Nephron (organoid): ENCODE data around the gene HNRNPR.
A peak's percentile ranks its signal among the peaks of the same experiment; 100 is the strongest.

Experiments
- H3K27ac Mint-ChIP-seq, 3 experiments: 2 replicates each; pipeline ENCODE4 v1.8.0; 2020; ENCODE audit warnings: mixed read lengths in 3 of 3, mild to moderate bottlenecking in 2 of 3, moderate library complexity in 1 of 3
- H3K27me3 Mint-ChIP-seq: 2 replicates; pipeline ENCODE4 v1.8.0; 2021; ENCODE audit warnings: low read depth, mild to moderate bottlenecking, moderate library complexity, mixed read lengths
- H3K36me3 Mint-ChIP-seq: 2 replicates; pipeline ENCODE4 v1.8.0; 2020; ENCODE audit warnings: low read depth, mixed read lengths
- H3K4me1 Mint-ChIP-seq: 2 replicates; pipeline ENCODE4 v1.8.0; 2020; ENCODE audit warnings: mixed read lengths
- H3K4me3 Mint-ChIP-seq, 3 experiments: 2 replicates each; pipeline ENCODE4 v1.8.0; 2020; ENCODE audit warnings: mild to moderate bottlenecking in 3 of 3, mixed read lengths in 3 of 3, moderate library complexity in 2 of 3
- H3K9me3 Mint-ChIP-seq: 2 replicates; pipeline ENCODE4 v1.8.0; 2020; ENCODE audit warnings: mixed read lengths
- TF ChIP-seq, protein P1 (sequence below), 3 experiments: fragments of 200-600 bp; sonication (generic); IDR thresholded peaks; one replicate each; pipeline ENCODE4 v1.5.0; 2021; ENCODE audit warnings: antibody characterized with exemption in 3 of 3; ENCODE audit not compliant: unreplicated experiment in 3 of 3

HNRNPR gene

GRCh38 chr1:23344111-23344986 is at the start of gene HNRNPR:
TSS of gene HNRNPR (minus strand) at chr1:23344284. CDS start at chr1:23341008, 3,276 bp downstream.
- no peaks in the 10 kb centered on the region for H3K27me3 Mint-ChIP-seq
- H3K9me3 Mint-ChIP-seq: no peaks in the 10 kb centered on the region
- H3K4me3 Mint-ChIP-seq: peak within 1 kb of the TSS; percentile 84 to 94 (median 94)
- TF ChIP-seq, protein P1, sequence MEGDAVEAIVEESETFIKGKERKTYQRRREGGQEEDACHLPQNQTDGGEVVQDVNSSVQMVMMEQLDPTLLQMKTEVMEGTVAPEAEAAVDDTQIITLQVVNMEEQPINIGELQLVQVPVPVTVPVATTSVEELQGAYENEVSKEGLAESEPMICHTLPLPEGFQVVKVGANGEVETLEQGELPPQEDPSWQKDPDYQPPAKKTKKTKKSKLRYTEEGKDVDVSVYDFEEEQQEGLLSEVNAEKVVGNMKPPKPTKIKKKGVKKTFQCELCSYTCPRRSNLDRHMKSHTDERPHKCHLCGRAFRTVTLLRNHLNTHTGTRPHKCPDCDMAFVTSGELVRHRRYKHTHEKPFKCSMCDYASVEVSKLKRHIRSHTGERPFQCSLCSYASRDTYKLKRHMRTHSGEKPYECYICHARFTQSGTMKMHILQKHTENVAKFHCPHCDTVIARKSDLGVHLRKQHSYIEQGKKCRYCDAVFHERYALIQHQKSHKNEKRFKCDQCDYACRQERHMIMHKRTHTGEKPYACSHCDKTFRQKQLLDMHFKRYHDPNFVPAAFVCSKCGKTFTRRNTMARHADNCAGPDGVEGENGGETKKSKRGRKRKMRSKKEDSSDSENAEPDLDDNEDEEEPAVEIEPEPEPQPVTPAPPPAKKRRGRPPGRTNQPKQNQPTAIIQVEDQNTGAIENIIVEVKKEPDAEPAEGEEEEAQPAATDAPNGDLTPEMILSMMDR (IDR thresholded peaks at IDR 0.05; ENCODE audit: unreplicated experiment in 3 of 3): no peak
- peaks cover 40% of the 10 kb centered on the region for H3K4me1 Mint-ChIP-seq
- H3K27ac Mint-ChIP-seq: peak within 1 kb of the TSS; percentile 99 to 100 (median 99)
- H3K36me3 Mint-ChIP-seq: peaks cover 7% of the 10 kb centered on the region

- TF ChIP-seq, protein P1 (IDR thresholded peaks at IDR 0.05; ENCODE audit: unreplicated experiment in 3 of 3): no peak
- Mint-ChIP-seq H3K36me3 (peaks cover 20% of the 10 kb centered on the region), H3K4me1 (peaks cover 37% of the 10 kb centered on the region), H3K4me3 (no peak overlapping the region), H3K27me3 (no peaks in the 10 kb centered on the region), H3K27ac (peak overlapping the region in 2 of 3 experiments; percentile 96 to 97), H3K9me3 (no peaks in the 10 kb centered on the region)
These were observed 49.6 kb upstream of the HNRNPR start for GRCh38 chr1:23393706-23394105.

DNA sequence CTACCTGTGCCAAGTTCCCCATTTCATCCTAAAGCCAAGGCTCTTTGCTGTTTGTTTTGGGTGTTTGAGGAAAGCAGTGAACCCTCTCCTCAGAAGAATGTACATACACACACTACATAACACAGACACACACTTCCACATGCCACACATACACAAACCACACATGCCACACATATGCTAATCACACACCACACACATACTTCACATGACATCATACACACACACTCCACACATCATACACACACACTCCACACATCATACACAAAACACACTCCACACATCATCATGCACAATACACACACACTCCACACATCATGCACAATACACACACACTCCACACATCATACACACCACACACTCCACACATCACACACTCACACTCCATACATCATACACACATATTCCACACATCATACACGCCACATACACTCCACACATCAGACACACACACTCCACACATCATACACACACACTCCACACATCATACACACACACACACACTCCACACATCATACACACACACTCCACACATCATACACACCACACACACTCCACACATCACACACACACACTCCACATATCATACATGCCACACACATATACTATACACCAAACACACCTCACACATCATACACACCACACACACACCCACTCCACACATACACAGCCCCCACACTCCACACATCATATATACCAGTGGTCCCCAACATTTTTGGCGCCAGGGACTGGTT is 48.2 kb upstream of the HNRNPR start:
- H3K4me1 Mint-ChIP-seq: peaks cover 26% of the 10 kb centered on the region

DNA sequence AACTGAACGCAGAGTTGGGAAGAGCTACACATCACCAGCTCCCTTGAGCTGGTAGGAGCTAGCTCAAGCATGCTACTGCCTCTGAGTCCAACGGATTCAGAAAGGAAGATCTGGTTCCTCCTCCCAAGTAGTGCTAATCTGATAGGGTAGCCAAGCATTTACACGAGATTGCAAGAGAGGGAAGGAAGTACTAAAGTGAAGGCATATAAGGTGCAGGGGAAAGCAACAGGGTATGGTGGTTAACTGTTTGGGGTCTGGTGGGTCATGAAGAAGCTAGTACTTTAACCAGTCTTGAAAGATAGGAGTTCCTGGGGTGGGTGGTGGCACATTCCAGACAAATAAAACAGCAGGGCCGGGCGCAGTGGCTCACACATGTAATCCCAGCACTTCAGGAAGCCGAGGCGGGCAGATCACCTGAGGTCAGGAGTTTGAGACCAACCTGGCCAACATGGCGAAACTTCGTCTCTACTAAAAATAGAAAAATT is 45.8 kb upstream of the HNRNPR start:
- Mint-ChIP-seq H3K4me1 (peaks cover 20% of the 10 kb centered on the region), H3K27ac (no peak overlapping the region), H3K9me3 (no peaks in the 10 kb centered on the region), H3K27me3 (no peaks in the 10 kb centered on the region), H3K36me3 (peaks cover 7% of the 10 kb centered on the region), H3K4me3 (no peak overlapping the region)
- TF ChIP-seq, protein P1 (IDR thresholded peaks at IDR 0.05; ENCODE audit: unreplicated experiment in 3 of 3): no peak

More for the DNA sequence above, 48.2 kb upstream of the HNRNPR start:
- TF ChIP-seq, protein P1 (IDR thresholded peaks at IDR 0.05; ENCODE audit: unreplicated experiment in 3 of 3): no peak
- Mint-ChIP-seq H3K27me3 (no peaks in the 10 kb centered on the region), H3K4me3 (no peak overlapping the region), H3K9me3 (no peaks in the 10 kb centered on the region), H3K36me3 (peaks cover 12% of the 10 kb centered on the region), H3K27ac (no peak overlapping the region)

DNA sequence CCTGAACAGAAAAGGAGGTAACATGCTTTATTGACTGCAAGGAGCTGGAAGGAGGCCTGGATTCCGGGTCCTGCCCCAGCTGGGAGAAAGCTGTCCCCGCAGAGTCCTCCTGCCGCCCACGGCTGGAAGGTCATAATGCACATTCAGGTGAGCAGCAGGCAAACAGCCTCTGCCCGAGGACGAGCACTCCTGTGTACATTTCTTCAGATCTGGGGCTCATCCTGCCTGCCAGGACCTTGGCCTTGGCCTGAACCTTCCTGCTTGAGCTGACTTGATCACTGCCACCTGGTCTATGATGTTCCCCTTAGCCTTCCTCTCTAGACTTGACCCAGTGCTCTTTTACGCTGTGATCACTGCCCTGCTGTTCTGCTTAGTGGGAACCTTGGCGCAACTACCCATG is 43.4 kb upstream of the HNRNPR start:
- Mint-ChIP-seq H3K27ac (peak overlapping the region in 1 of 3 experiments; percentile 26), H3K27me3 (no peaks in the 10 kb centered on the region)
- TF ChIP-seq, protein P1 (IDR thresholded peaks at IDR 0.05; ENCODE audit: unreplicated experiment in 3 of 3): no peak

More for the DNA sequence above, 43.4 kb upstream of the HNRNPR start:
- Mint-ChIP-seq H3K36me3 (peaks cover 13% of the 10 kb centered on the region), H3K4me3 (no peak overlapping the region), H3K9me3 (no peaks in the 10 kb centered on the region), H3K4me1 (peaks cover 24% of the 10 kb centered on the region)
